Measurements from ENCODE around the gene CREB1. TPM values are rescaled to one million over a fixed set of nuclear protein-coding genes. Genes with fewer than 3 reads are reported as not detected.
A peak's percentile ranks its signal among the peaks of the same experiment; 100 is the strongest.

CREB1 gene
- total and polyA plus RNA-seq, 2 donors: 14.8 to 91.5 TPM

DNA sequence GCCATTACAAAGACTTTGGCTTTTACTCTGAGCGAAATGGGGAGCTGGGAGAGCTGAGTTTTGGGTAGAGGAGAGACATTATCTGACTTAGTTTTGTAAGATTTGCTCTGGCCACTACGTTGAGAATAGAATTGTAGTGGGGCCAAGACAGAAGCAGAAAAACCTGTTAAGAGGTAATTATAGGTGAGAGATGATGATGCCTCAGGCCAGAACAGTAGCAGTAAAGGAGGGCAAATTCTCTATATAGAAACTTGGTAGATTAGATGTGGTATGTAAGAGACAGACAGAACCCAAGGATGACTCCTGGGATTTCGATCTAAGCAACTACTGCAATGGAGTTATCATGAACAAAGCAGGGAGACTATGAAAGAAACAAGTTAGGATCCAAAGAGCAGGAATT, 17.4 kb upstream of the CREB1 start:
- Histone ChIP-seq H3K27ac (ENCODE audit: low read depth) (no peak overlapping the region), H3K4me1 (ENCODE audit: insufficient read depth) (no peaks in the 10 kb centered on the region), H3K4me3 (ENCODE audit: low read depth, low read length) (no peak overlapping the region), H3K36me3 (ENCODE audit: insufficient read depth) (no peaks in the 10 kb centered on the region)
- no peak for DNase-seq (ENCODE audit: extremely low spot score)
- 83% methylated on average over 3 of the region's 3 CpGs for WGBS

DNA sequence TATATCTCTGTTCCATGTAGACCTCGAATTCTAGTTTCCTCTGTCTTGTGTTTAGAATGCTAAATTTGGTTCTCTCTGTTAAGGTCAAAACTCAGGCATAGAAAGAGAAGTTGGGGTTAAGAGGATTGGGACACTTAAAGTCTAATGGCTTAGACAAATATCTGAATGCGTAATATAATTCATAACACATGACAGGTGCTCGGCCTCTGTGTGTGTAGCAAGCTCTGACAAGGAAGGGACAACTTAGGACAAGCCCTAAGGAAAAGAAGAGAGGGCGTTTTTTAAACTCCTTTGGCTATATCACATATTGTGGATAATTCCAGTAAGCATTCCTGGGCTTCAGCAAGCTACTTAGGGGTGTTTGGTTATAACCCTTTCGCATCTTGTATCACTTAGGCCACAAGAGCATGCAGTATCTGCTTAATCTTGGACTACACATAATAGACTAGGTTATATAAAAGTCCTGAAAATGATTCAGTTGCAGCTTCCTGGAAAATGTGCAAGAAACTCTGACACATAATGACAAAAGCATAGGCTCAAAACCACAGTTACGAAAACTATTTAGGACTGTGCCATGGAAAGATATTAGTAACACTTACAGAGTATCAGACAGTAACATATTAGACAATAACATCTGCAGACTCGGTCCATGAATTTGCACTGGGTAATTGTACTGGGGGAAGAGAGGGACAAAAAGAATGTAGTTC, 16.1 kb upstream of the CREB1 start:
- H3K4me1 ChIP-seq (ENCODE audit: insufficient read depth): no peaks in the 10 kb centered on the region
- 72% methylated on average over 7 of the region's 7 CpGs for WGBS
- no peak for DNase-seq (ENCODE audit: extremely low spot score)
- no peak overlapping the region for H3K4me3 ChIP-seq (ENCODE audit: low read depth, low read length)
- H3K36me3 ChIP-seq (ENCODE audit: insufficient read depth): no peaks in the 10 kb centered on the region
- H3K27ac ChIP-seq (ENCODE audit: low read depth): no peak overlapping the region

DNA sequence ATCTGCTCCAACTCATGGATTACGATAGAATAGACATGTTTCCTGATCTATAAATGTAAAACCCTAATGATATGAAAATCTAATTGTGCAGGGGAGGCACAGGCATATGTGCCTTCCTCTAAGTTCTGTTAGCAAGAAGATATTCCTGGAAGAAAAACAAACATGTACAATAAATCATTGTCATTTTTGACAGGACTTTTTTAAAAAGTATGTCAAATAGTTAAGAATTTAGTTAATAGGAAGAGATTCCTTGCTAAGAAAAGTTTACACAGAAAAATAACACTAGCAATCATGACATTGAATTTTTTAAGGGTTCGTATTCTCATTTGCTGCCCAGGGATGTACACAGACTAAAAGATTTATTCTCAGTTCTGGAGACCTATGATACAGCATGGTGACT, 15.3 kb upstream of the CREB1 start:
- 60% methylated on average over 2 of the region's 2 CpGs for WGBS
- Histone ChIP-seq H3K27ac (ENCODE audit: low read depth) (no peak overlapping the region), H3K4me3 (ENCODE audit: low read depth, low read length) (no peak overlapping the region), H3K36me3 (ENCODE audit: insufficient read depth) (no peaks in the 10 kb centered on the region), H3K4me1 (ENCODE audit: insufficient read depth) (no peaks in the 10 kb centered on the region)
- DNase-seq (ENCODE audit: extremely low spot score): no peak

DNA sequence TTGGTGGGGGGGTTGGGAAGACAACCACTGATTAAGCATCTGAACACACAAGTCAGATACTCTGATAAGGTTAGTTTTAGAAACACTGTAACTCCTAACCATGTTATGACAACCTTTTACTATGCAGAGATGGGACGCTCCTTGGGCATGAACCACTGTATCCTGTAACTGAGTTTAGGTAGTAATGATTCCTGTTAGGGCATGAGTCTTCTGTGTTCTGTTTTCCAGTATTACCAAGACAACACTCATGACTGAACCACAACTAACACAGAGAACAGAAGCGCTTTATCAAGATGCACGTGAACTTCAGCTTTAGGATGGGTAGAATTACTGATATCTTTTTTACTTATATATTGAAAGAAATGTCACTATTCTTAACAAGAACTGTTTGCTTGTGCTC, 14.1 kb upstream of the CREB1 start:
- no peak overlapping the region for H3K27ac ChIP-seq (ENCODE audit: low read depth)
- H3K4me1 ChIP-seq (ENCODE audit: insufficient read depth): no peaks in the 10 kb centered on the region
- 81% methylated on average over 3 of the region's 3 CpGs for WGBS
- DNase-seq (ENCODE audit: extremely low spot score): no peak
- no peaks in the 10 kb centered on the region for H3K36me3 ChIP-seq (ENCODE audit: insufficient read depth)
- no peak overlapping the region for H3K4me3 ChIP-seq (ENCODE audit: low read depth, low read length)

DNA sequence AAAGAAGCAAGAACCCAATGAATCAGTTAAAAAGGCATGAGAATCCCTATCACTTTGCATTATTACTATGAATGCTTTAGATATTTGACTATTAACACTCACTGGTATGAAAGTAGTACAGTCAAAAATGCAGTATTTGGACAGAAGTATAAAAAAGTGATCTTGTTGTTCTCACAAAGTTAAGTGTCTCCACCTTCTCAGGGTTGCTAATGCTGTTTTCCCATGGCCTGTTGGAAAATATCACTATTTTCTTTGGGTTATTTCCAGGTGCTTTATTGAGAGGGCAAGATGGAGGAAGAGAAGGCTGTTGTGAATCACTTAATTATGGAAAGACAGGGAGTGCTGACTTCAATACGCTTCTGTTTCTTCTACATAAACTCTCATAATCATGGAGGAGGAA, 13.6 kb upstream of the CREB1 start:
- WGBS: 82% methylated on average over 1 of the region's 1 CpG
- Histone ChIP-seq H3K27ac (ENCODE audit: low read depth) (no peak overlapping the region), H3K4me3 (ENCODE audit: low read depth, low read length) (no peak overlapping the region), H3K4me1 (ENCODE audit: insufficient read depth) (no peaks in the 10 kb centered on the region), H3K36me3 (ENCODE audit: insufficient read depth) (no peaks in the 10 kb centered on the region)
- no peak for DNase-seq (ENCODE audit: extremely low spot score)

DNA sequence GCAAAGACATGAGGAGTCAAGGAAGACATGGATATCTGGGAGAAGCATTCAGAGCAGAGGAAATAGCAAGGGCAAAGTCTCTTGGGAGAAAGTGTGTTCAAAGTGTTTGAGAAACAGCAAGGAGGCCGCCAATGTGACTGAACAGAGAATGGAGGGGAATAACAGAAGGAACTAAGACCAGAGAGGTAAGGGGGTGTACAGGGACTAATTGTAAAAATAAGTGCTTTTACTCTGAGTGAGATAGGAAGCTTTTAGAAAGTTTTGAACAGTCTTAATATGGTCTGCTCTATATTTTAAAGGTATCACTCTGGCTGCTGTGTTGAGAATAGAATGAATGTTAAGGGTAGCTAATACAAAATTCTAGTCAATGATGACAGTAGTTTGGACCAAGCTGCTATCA, 6.8 kb upstream of the CREB1 start:
- DNase-seq (ENCODE audit: extremely low spot score): no peak
- 92% methylated on average over 1 of the region's 1 CpG for WGBS
- no peak overlapping the region for H3K27ac ChIP-seq (ENCODE audit: low read depth)
- H3K4me3 ChIP-seq (ENCODE audit: low read depth, low read length): no peak overlapping the region
- H3K36me3 ChIP-seq (ENCODE audit: insufficient read depth): no peaks in the 10 kb centered on the region
- H3K4me1 ChIP-seq (ENCODE audit: insufficient read depth): no peaks in the 10 kb centered on the region

DNA sequence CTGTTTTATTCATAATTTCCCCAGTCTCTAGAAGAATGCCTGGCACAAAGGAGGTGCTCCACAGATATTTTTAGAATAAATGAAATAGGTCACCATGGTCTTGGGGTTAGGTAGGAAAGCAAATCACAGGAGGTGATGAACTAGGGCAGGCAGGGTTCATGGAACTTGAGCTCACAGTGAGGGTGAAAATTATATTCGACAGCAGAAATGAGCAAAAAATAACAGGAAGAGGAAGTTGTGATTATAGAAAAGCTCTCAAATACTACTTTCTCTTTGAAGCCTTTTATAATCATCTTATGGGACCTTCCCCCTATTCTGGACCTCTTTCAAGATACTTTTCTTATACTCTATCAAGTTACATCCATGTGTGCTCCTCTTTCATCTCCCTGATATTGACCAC, 4.5 kb upstream of the CREB1 start:
- 20% methylated on average over 1 of the region's 1 CpG for WGBS

DNA sequence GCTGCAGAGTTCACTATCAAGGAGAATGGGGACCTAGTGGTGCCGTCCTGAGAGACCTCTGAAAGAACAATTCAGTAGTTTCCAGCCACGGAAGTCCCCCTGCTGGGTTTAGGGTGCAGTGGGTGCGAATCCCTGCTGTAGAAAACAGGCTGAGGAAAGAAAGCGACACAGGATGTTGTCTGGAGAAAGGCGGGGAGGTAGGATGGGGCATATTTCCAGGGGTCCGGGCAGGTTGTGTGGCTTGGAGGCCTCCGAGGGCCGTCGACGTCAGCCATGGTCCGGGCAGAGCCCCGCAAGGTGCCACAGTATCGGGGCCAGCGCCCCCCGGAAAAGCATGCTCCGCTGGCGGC, 807 bp upstream of the CREB1 start:
- no peak for DNase-seq (ENCODE audit: extremely low spot score)
- Histone ChIP-seq H3K4me3 (ENCODE audit: low read depth, low read length) (peak overlapping the region; percentile 93), H3K4me1 (ENCODE audit: insufficient read depth) (no peaks in the 10 kb centered on the region), H3K36me3 (ENCODE audit: insufficient read depth) (no peaks in the 10 kb centered on the region), H3K27ac (ENCODE audit: low read depth) (peak overlapping the region; percentile 86)
- 2% methylated on average over 17 of the region's 17 CpGs for WGBS

More for the DNA sequence above, 4.5 kb upstream of the CREB1 start:
- H3K4me3 ChIP-seq (ENCODE audit: low read depth, low read length): no peak overlapping the region
- DNase-seq (ENCODE audit: extremely low spot score): no peak
- no peak overlapping the region for H3K27ac ChIP-seq (ENCODE audit: low read depth)
- H3K36me3 ChIP-seq (ENCODE audit: insufficient read depth): no peaks in the 10 kb centered on the region
- no peaks in the 10 kb centered on the region for H3K4me1 ChIP-seq (ENCODE audit: insufficient read depth)

DNA sequence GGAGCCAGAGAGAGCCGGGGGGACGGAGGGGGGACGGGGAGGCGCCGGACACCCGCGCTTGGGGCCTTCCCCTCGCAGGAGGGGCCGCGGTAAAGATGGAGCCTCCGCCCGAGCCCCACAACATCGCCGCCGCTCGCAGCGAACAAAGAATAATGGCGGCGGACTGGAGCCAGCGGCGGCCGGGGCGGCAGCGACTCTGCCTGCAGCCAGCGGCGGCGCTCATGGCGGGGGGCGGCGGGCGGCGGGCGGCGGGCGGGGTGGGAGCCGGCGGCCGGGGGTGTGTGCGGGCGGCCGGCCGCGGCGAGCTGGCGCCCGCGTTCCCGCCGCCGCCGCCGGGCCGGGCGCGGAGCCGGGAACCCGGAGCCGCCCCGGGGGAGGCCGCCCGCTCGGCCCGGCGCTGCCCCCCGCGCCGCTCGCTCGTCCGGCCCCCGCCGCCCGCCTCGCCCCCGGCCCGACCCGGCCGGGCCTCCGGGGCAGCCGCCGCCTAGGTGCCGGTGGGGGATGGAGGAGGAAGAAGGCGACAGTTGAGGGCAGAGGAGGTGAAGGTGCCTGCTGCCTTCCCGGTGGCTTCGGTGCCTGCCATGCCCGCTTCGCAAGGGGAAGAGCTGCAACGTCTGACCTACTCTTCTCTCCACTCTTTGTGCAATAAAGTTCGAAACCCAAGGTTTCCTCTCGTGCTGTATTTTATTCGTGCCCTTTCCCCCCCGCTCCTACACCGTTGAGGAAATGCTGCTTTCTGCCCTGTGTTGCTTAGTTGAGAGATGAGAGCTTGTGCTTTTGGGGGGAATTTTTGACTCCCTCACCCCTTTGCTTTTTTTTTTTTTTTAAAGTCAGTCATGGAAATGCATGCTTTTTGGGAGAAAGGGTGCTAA, 634 bp downstream of the CREB1 start:
- peak; percentile 36 for DNase-seq (ENCODE audit: extremely low spot score)
- peak overlapping the region; percentile 99 for H3K27ac ChIP-seq (ENCODE audit: low read depth)
- no peaks in the 10 kb centered on the region for H3K4me1 ChIP-seq (ENCODE audit: insufficient read depth)
- H3K4me3 ChIP-seq (ENCODE audit: low read depth, low read length): peak overlapping the region; percentile 93
- WGBS: under 1% methylated on average over 93 of the region's 93 CpGs
- H3K36me3 ChIP-seq (ENCODE audit: insufficient read depth): no peaks in the 10 kb centered on the region

DNA sequence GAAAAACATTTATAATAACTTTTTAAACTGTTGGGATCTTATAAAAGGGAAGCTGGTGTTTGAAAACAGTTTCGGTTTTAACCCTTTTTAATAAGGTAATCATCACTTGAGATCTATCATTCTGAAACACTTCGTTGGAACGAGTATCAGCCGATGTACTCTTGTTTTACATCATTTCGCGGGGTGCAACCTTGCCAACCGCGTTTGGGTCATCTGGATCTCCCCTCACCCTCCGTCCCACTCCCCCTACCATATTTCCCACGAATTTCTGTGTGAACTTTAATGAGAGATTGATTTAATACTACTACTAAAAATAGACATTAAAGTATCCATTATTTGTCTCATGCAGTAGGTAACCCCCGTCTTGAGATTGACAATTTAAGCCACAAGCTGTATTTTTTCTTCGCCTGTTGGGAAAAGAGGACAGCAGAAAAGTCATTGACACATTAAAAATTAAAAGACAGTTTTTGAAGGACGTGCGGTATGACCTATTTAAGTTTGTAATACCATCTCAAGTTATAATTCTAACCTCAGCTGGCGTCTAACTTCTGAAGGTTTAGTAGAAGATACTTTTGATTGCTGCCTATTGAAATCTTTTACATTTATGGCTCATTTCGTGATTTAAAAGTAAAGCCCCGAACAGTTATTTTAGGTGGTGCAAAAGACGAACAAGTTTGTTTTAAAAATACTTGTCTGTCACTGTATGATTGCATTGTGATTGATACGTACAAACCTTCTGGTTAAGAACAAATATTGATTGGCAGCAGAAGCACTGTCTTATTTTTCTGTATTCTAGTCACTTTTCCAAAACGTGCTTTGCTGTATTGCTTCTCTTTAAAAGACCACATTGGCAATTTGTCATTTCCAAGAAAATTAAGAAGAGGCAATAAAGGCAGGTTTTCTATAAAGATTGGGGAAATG, 1.5 kb downstream of the CREB1 start:
- WGBS: 6% methylated on average over 20 of the region's 20 CpGs
- H3K27ac ChIP-seq (ENCODE audit: low read depth): peak overlapping the region; percentile 89
- no peak for DNase-seq (ENCODE audit: extremely low spot score)
- H3K4me3 ChIP-seq (ENCODE audit: low read depth, low read length): peak overlapping the region; percentile 93
- H3K36me3 ChIP-seq (ENCODE audit: insufficient read depth): no peaks in the 10 kb centered on the region
- no peaks in the 10 kb centered on the region for H3K4me1 ChIP-seq (ENCODE audit: insufficient read depth)

DNA sequence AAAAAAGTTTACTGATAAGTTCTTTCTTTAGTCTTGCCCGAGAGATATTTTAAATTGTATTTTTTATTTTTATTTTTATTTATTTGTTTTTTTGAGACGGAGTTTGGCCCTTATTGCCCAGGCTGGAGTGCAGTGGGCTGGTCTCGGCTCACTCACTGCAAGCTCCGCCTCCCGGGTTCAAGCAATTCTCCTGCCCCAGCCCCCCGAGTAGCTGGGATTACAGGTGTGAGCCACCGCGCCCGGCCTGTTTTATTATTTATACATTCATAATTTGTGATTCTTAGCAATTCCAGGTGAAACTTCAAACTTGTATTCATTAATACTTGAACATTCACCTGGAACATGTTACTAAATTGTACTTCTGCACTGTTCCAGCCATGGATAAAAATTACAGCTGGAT, 2.9 kb downstream of the CREB1 start:
- Histone ChIP-seq H3K4me3 (ENCODE audit: low read depth, low read length) (no peak overlapping the region), H3K36me3 (ENCODE audit: insufficient read depth) (no peaks in the 10 kb centered on the region), H3K27ac (ENCODE audit: low read depth) (no peak overlapping the region), H3K4me1 (ENCODE audit: insufficient read depth) (no peaks in the 10 kb centered on the region)
- no peak for DNase-seq (ENCODE audit: extremely low spot score)
- 91% methylated on average over 9 of the region's 9 CpGs for WGBS

DNA sequence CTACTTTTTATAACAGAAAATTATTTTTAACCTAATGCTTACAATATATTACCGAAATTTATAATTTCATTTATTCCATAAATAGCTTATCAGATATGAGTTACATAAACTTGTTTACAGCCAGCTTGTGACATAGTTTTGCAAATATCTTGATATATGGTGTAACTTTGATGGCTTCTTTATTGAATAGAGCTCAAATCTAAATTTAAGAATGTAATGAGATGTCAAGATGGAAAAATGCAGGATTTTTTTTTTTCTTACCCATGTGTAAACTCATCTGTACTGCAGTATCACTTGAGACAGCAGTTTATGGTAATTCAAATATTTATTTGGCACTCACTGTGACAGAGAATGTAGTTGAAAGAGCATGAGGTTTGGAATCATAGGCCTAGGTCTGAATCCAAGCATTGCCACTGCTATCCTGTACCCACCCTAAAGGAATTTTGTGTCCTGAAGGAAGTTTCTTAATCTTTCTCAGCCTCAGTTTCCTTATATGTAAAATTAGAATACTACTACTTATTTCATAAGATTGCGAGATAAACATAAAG, 3.8 kb downstream of the CREB1 start:
- whole genome bisulfite sequencing: 51% methylated on average over 2 of the region's 2 CpGs
- DNase-seq (ENCODE audit: extremely low spot score): no peak
- Histone ChIP-seq H3K4me1 (ENCODE audit: insufficient read depth) (no peaks in the 10 kb centered on the region), H3K27ac (ENCODE audit: low read depth) (peak overlapping the region; percentile 38), H3K4me3 (ENCODE audit: low read depth, low read length) (no peak overlapping the region), H3K36me3 (ENCODE audit: insufficient read depth) (no peaks in the 10 kb centered on the region)

DNA sequence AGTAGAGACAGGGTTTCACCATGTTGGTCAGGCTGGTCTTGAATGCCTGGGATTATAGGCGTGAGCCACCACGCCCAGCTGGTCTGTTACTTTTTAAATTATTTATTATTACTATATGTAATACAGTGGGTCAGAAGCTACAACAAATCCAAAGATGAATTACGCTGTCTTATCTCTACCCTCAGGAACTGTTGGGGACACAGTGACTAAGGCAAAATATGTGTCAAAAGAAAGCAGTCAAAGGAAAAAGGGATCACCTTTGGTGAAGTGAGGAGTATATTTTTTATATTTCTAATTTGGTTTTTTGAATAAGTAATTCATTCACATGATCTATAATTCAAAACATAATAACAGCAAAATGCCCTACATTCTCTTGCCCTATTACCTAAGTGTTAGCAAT, 4.7 kb downstream of the CREB1 start:
- Histone ChIP-seq H3K27ac (ENCODE audit: low read depth) (no peak overlapping the region), H3K36me3 (ENCODE audit: insufficient read depth) (no peaks in the 10 kb centered on the region), H3K4me1 (ENCODE audit: insufficient read depth) (no peaks in the 10 kb centered on the region), H3K4me3 (ENCODE audit: low read depth, low read length) (no peak overlapping the region)
- 92% methylated on average over 3 of the region's 3 CpGs for WGBS
- no peak for DNase-seq (ENCODE audit: extremely low spot score)
